Astrocyte of the spinal cord (primary cell): ENCODE measurements around the gene PBRM1.
A peak's percentile ranks its signal among the peaks of the same experiment; 100 is the strongest.

Experiments used
- DNase-seq: peaks from one replicate; pipeline ENCODE4 v3.0.0; 2011; ENCODE audit warnings: low read depth, low spot score
- H3K4me3 ChIP-seq: 2 replicates; pipeline ENCODE4 v1.5.1; 2011; ENCODE audit warnings: low read depth, mild to moderate bottlenecking, low read length, moderate library complexity
- in situ Hi-C: cut with HindIII; loops from 2 replicates; pipeline ENCODE4 v1.10.0; 2017; ENCODE audit warnings: low sequenced_read_pairs
- TF ChIP-seq, protein P1 (sequence below): IDR thresholded peaks from 2 replicates; pipeline ENCODE4 v1.5.1; 2012; ENCODE audit warnings: low read depth, mild to moderate bottlenecking, low read length, inconsistent platforms

Gene PBRM1

GRCh38 chr3:52649461-52650210 is 36.1 kb downstream of the PBRM1 start:
- TF ChIP-seq, protein P1, sequence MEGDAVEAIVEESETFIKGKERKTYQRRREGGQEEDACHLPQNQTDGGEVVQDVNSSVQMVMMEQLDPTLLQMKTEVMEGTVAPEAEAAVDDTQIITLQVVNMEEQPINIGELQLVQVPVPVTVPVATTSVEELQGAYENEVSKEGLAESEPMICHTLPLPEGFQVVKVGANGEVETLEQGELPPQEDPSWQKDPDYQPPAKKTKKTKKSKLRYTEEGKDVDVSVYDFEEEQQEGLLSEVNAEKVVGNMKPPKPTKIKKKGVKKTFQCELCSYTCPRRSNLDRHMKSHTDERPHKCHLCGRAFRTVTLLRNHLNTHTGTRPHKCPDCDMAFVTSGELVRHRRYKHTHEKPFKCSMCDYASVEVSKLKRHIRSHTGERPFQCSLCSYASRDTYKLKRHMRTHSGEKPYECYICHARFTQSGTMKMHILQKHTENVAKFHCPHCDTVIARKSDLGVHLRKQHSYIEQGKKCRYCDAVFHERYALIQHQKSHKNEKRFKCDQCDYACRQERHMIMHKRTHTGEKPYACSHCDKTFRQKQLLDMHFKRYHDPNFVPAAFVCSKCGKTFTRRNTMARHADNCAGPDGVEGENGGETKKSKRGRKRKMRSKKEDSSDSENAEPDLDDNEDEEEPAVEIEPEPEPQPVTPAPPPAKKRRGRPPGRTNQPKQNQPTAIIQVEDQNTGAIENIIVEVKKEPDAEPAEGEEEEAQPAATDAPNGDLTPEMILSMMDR = no peak
- no peak overlapping the region for H3K4me3 ChIP-seq
- in situ Hi-C loops = no loop called here
- DNase-seq = no peak

- TF ChIP-seq, protein P1 = no peak
- DNase-seq = no peak
- H3K4me3 ChIP-seq = no peak overlapping the region
- in situ Hi-C loops = no loop called here
Measured at GRCh38 chr3:52645549-52645948, 40.2 kb downstream of the PBRM1 start.

- no peak for DNase-seq
- TF ChIP-seq, protein P1 = no peak
- no peak overlapping the region for H3K4me3 ChIP-seq
- in situ Hi-C loops = no loop called here
Measured at GRCh38 chr3:52636673-52637072, 49.0 kb downstream of the PBRM1 start.

DNA sequence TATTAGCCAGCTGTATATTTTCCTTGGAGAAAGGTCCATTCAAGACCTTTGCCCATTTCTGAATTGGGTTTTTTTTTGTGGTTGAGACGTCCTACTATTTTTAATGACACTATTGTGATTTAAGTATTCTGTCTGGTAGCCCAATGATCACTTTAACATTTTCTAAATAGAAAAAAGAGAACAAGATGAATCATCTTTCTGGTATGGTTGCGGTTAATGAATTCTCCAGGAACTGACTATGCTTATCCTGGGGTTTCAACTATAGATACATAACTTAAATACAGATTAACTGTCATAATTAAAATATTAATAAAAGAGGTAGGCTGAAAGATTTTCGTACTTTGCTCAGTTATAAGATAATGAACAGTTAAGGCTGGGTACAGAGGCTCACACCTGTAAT is 51.9 kb downstream of the PBRM1 start:
- TF ChIP-seq, protein P1 = no peak
- in situ Hi-C loops = no loop called here
- peak; percentile 47 for DNase-seq
- H3K4me3 ChIP-seq = no peak overlapping the region

- no peak overlapping the region for H3K4me3 ChIP-seq
- in situ Hi-C loops = no loop called here
- DNase-seq = no peak
- TF ChIP-seq, protein P1 = no peak
Measured at GRCh38 chr3:52625041-52625440, 60.7 kb downstream of the PBRM1 start.

GRCh38 chr3:52623234-52623792 is 62.4 kb downstream of the PBRM1 start:
- DNase-seq = no peak
- in situ Hi-C loops = no loop called here
- H3K4me3 ChIP-seq = no peak overlapping the region
- TF ChIP-seq, protein P1 = no peak
